GM18907 (cell line): ENCODE measurements around the gene GRIP1.
A peak's percentile ranks its signal among the peaks of the same experiment; 100 is the strongest.
"Not testable (repeated sequence)": the region's sequence is repeated elsewhere in the genome, so short reads cannot be mapped to it uniquely, and the experiment has no call there.

Source experiments
- ATAC-seq: cut with Tn5 transposase; IDR thresholded peaks from one replicate; pipeline ENCODE4 v1.9.1; 2021; ENCODE audit warnings: mild to moderate bottlenecking, moderate library complexity; ENCODE audit not compliant: unreplicated experiment

GRIP1 gene

GRCh38 chr12:66538970-66539369 lies 139.9 kb downstream of the GRIP1 start:
- no peak for ATAC-seq

- ATAC-seq = no peak
Measured at GRCh38 chr12:66537876-66538275, 141.0 kb downstream of the GRIP1 start.

- no peak for ATAC-seq
Measured at GRCh38 chr12:66533767-66534166, 145.1 kb downstream of the GRIP1 start.

GRCh38 chr12:66531766-66532165 lies 147.1 kb downstream of the GRIP1 start:
- ATAC-seq = no peak

- ATAC-seq = no peak
Measured at GRCh38 chr12:66529934-66530333, 148.9 kb downstream of the GRIP1 start.

GRCh38 chr12:66516561-66516960 lies 162.3 kb downstream of the GRIP1 start:
- ATAC-seq = no peak

GRCh38 chr12:66516133-66516532 lies 162.7 kb downstream of the GRIP1 start:
- no peak for ATAC-seq

- no peak for ATAC-seq
Measured at GRCh38 chr12:66514581-66514980, 164.3 kb downstream of the GRIP1 start.

- ATAC-seq = no peak
Measured at GRCh38 chr12:66508025-66508424, 170.9 kb downstream of the GRIP1 start.

- no peak for ATAC-seq
Measured at GRCh38 chr12:66503746-66504145, 175.1 kb downstream of the GRIP1 start.

- ATAC-seq = no peak
Measured at GRCh38 chr12:66502911-66503310, 176.0 kb downstream of the GRIP1 start.

- ATAC-seq = peak; percentile 87
Measured at GRCh38 chr12:66500841-66501240, 178.0 kb downstream of the GRIP1 start.

- no peak for ATAC-seq
Measured at GRCh38 chr12:66500091-66500490, 178.8 kb downstream of the GRIP1 start.

- no peak for ATAC-seq
Measured at GRCh38 chr12:66499000-66499399, 179.9 kb downstream of the GRIP1 start.

GRCh38 chr12:66498059-66498458 lies 180.8 kb downstream of the GRIP1 start:
- not testable (repeated sequence) for ATAC-seq

GRCh38 chr12:66497008-66497897 lies 181.6 kb downstream of the GRIP1 start:
- no peak for ATAC-seq

GRCh38 chr12:66496595-66496994 lies 182.3 kb downstream of the GRIP1 start:
- no peak for ATAC-seq

GRCh38 chr12:66495709-66496108 lies 183.2 kb downstream of the GRIP1 start:
- no peak for ATAC-seq

GRCh38 chr12:66493819-66494218 lies 185.1 kb downstream of the GRIP1 start:
- ATAC-seq = no peak

GRCh38 chr12:66491853-66492252 lies 187.0 kb downstream of the GRIP1 start:
- no peak for ATAC-seq

GRCh38 chr12:66482351-66483203 lies 196.3 kb downstream of the GRIP1 start:
- ATAC-seq = no peak

GRCh38 chr12:66467932-66468331 lies 210.9 kb downstream of the GRIP1 start:
- ATAC-seq = no peak
